ENCODE data around the gene FGF3. TPM values are rescaled to one million over a fixed set of nuclear protein-coding genes. Genes with fewer than 3 reads are reported as not detected.

FGF3 gene
- total RNA-seq, 1 donor from 2014 or later, result not detected

DNA sequence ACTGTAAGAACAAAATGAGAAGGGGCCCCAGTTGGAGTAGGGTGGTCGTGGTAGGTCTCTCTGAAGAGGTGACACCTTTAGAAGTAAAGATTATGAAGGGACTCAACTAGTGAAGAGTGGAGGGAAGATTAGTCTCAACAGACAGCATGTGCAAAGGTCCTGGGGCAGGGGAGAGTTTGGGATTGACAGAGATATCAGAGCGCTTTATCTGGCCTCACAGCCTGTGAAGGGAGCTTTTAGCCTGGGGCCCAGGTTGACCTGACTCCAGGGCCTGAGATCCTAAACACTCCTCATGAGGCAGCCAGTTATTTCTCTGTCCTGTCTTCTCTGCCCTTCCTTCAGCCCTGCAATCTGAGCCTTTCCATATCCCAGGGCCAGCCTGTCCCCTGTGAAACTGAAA is 16.2 kb downstream of the FGF3 start:
- no peaks in the 10 kb centered on the region for H3K36me3 ChIP-seq
- peaks cover under 1% of the 10 kb centered on the region for H3K4me1 Mint-ChIP-seq
- peaks cover 10% of the 10 kb centered on the region for H3K27me3 Mint-ChIP-seq (ENCODE audit: insufficient read depth, low read depth)
- no peaks in the 10 kb centered on the region for H3K79me2 ChIP-seq (ENCODE audit: low read depth)
- H3K27ac ChIP-seq, result no peak overlapping the region
- TF ChIP-seq, protein P1, sequence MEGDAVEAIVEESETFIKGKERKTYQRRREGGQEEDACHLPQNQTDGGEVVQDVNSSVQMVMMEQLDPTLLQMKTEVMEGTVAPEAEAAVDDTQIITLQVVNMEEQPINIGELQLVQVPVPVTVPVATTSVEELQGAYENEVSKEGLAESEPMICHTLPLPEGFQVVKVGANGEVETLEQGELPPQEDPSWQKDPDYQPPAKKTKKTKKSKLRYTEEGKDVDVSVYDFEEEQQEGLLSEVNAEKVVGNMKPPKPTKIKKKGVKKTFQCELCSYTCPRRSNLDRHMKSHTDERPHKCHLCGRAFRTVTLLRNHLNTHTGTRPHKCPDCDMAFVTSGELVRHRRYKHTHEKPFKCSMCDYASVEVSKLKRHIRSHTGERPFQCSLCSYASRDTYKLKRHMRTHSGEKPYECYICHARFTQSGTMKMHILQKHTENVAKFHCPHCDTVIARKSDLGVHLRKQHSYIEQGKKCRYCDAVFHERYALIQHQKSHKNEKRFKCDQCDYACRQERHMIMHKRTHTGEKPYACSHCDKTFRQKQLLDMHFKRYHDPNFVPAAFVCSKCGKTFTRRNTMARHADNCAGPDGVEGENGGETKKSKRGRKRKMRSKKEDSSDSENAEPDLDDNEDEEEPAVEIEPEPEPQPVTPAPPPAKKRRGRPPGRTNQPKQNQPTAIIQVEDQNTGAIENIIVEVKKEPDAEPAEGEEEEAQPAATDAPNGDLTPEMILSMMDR (IDR thresholded peaks at IDR 0.05), result no peak
- TF ChIP-seq EZH2 (IDR thresholded peaks at IDR 0.05) (no peak), EZH2phosphoT487 (IDR thresholded peaks at IDR 0.05) (no peak)
- H3K27me3 ChIP-seq, result no peaks in the 10 kb centered on the region
- H4K20me1 ChIP-seq (ENCODE audit: low read depth), result no peaks in the 10 kb centered on the region
- H3K4me2 ChIP-seq, result no peak overlapping the region
- H3K9me3 Mint-ChIP-seq, result peaks cover 3% of the 10 kb centered on the region
- no peaks in the 10 kb centered on the region for H3K9me3 ChIP-seq (ENCODE audit: low read depth)
- no peaks in the 10 kb centered on the region for H3K36me3 Mint-ChIP-seq
- H2AFZ ChIP-seq (replicated peaks), result no peak overlapping the region
- no peak overlapping the region for H3K9ac ChIP-seq
- no peak for DNase-seq (ENCODE audit: low spot score)
- H3K4me1 ChIP-seq, result no peaks in the 10 kb centered on the region
- no peaks in the 10 kb centered on the region for H3F3A ChIP-seq (ENCODE audit: low read depth)
- no peak overlapping the region for H3K4me3 ChIP-seq
- no peak overlapping the region for H3K4me3 Mint-ChIP-seq
- H3K27ac Mint-ChIP-seq, result no peak overlapping the region

DNA sequence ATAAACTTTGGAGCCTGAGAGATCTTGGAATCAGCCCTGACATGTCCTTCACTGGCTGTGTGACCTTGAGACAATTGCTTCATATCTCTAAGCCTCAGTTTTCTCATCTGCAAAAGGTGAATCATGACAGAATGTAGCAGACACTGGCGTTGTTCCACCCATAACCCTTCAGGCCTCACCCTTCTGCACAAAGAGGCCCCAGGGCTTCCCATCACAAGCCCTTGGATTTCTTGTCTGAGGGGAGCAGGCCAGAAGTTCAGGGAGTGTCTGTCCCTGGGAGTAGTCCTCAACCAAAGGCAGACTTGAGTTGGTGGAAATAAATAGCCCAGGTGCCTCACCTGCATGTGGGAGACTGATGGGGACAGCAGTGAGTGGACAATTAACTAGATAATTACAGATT is 16.6 kb downstream of the FGF3 start:
- Histone ChIP-seq H3K36me3 (no peaks in the 10 kb centered on the region), H3K9me3 (ENCODE audit: low read depth) (no peaks in the 10 kb centered on the region), H3K27me3 (no peaks in the 10 kb centered on the region), H4K20me1 (ENCODE audit: low read depth) (no peaks in the 10 kb centered on the region), H3K79me2 (ENCODE audit: low read depth) (no peaks in the 10 kb centered on the region), H3K4me2 (no peak overlapping the region), H2AFZ (replicated peaks) (no peak overlapping the region), H3K27ac (no peak overlapping the region), H3K4me3 (no peak overlapping the region), H3F3A (ENCODE audit: low read depth) (no peaks in the 10 kb centered on the region), H3K9ac (no peak overlapping the region), H3K4me1 (no peaks in the 10 kb centered on the region)
- H3K4me1 Mint-ChIP-seq, result no peaks in the 10 kb centered on the region
- TF ChIP-seq, protein P1 (IDR thresholded peaks at IDR 0.05), result no peak
- TF ChIP-seq EZH2phosphoT487 (IDR thresholded peaks at IDR 0.05), result no peak
- TF ChIP-seq EZH2 (IDR thresholded peaks at IDR 0.05), result no peak
- peaks cover 3% of the 10 kb centered on the region for H3K9me3 Mint-ChIP-seq
- H3K4me3 Mint-ChIP-seq, result no peak overlapping the region
- peaks cover 10% of the 10 kb centered on the region for H3K27me3 Mint-ChIP-seq (ENCODE audit: insufficient read depth, low read depth)
- DNase-seq (ENCODE audit: low spot score), result no peak
- no peaks in the 10 kb centered on the region for H3K36me3 Mint-ChIP-seq
- no peak overlapping the region for H3K27ac Mint-ChIP-seq

DNA sequence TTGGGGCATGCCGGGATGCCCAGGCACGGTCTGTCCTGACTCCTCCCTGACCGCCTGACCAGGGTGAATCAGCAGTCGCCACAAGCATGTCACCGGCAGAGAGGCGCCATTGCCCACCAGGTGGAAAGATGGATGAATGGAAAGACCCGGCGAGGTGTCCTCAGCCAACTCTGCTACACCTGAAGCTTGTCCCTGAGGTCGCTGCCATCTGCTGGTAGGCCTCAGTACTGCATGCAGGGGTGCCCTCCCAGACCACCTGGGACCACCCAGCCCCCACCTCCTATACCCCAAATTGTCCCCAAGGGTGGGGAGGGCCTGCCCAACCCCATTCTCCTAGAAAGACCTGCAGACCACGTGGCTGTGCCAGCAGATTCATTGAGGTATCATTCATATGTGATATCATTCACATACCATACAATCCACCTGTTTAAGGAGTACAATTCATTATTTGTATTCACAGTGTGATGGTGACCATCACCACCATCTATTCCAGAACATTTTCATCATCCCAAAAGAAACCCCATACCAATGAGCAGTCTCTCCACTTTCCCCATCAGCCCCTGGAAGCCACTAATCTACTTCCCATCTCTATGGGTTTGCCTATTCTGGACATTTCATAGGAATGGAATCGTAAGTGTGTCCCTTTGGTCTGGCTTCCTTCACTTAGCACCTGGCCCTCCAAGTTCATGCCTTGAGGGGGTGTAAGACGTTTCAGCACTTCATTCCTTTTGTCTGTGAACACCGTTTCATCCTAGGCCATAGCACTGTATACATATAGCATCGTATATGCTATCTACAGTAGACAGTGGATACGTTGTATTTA is 17.5 kb downstream of the FGF3 start:
- H3K27me3 Mint-ChIP-seq (ENCODE audit: insufficient read depth, low read depth), result peaks cover 10% of the 10 kb centered on the region
- Histone ChIP-seq H3K9ac (no peak overlapping the region), H4K20me1 (ENCODE audit: low read depth) (no peaks in the 10 kb centered on the region), H3K9me3 (ENCODE audit: low read depth) (no peaks in the 10 kb centered on the region), H3K36me3 (no peaks in the 10 kb centered on the region), H2AFZ (replicated peaks) (no peak overlapping the region), H3K4me1 (no peaks in the 10 kb centered on the region), H3K27me3 (no peaks in the 10 kb centered on the region), H3K79me2 (ENCODE audit: low read depth) (no peaks in the 10 kb centered on the region), H3K4me3 (no peak overlapping the region), H3K27ac (no peak overlapping the region), H3F3A (ENCODE audit: low read depth) (no peaks in the 10 kb centered on the region), H3K4me2 (no peak overlapping the region)
- no peaks in the 10 kb centered on the region for H3K4me1 Mint-ChIP-seq
- TF ChIP-seq EZH2phosphoT487 (IDR thresholded peaks at IDR 0.05), result no peak
- TF ChIP-seq, protein P1 (IDR thresholded peaks at IDR 0.05), result peak; percentile 83
- TF ChIP-seq EZH2 (IDR thresholded peaks at IDR 0.05), result no peak
- H3K27ac Mint-ChIP-seq, result no peak overlapping the region
- H3K4me3 Mint-ChIP-seq, result no peak overlapping the region
- peaks cover 3% of the 10 kb centered on the region for H3K9me3 Mint-ChIP-seq
- peak; percentile 71 for DNase-seq (ENCODE audit: low spot score)
- H3K36me3 Mint-ChIP-seq, result no peaks in the 10 kb centered on the region

Measured in neural progenitor cell (in vitro differentiated cells).